Hepatocyte (in vitro differentiated cells): Measurements from ENCODE around the gene SNX24.

Experiments
- EZH2 ChIP-seq: fragments of 200-600 bp; sonication (generic); IDR thresholded peaks from 2 replicates; pipeline ENCODE4 v1.6.1; 2016; ENCODE audit warnings: antibody characterized with exemption, mild to moderate bottlenecking, borderline replicate concordance
- TF ChIP-seq, protein P1 (sequence below): fragments of 200-600 bp; sonication (generic); IDR thresholded peaks from 2 replicates; pipeline ENCODE4 v1.5.1; 2016; ENCODE audit warnings: antibody characterized with exemption, mild to moderate bottlenecking; ENCODE audit not compliant: poor library complexity

DNA sequence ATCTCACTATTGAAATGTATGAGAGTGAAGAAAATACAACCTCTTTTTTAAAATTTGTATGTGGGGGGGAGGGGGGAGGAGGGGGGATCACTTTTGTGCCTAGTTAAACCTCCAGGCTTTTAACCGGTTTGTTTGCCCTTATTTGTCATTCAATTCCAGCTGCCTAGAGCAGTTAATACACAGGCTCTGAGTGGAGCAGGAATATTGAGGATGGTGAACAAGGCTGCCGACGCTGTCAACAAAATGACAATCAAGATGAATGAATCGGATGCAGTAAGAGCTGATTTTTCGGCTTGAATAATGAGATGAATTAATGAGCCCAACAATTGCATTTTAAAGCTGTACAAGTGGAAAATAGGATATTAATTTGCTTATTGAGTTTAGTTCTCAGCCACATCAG lies 28.7 kb upstream of the SNX24 start:
- TF ChIP-seq, protein P1, sequence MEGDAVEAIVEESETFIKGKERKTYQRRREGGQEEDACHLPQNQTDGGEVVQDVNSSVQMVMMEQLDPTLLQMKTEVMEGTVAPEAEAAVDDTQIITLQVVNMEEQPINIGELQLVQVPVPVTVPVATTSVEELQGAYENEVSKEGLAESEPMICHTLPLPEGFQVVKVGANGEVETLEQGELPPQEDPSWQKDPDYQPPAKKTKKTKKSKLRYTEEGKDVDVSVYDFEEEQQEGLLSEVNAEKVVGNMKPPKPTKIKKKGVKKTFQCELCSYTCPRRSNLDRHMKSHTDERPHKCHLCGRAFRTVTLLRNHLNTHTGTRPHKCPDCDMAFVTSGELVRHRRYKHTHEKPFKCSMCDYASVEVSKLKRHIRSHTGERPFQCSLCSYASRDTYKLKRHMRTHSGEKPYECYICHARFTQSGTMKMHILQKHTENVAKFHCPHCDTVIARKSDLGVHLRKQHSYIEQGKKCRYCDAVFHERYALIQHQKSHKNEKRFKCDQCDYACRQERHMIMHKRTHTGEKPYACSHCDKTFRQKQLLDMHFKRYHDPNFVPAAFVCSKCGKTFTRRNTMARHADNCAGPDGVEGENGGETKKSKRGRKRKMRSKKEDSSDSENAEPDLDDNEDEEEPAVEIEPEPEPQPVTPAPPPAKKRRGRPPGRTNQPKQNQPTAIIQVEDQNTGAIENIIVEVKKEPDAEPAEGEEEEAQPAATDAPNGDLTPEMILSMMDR, result no peak
- no peak for TF ChIP-seq EZH2
